ENCODE data around the gene FCF1. TPM values are rescaled to one million over a fixed set of nuclear protein-coding genes. Genes with fewer than 3 reads are reported as not detected.

FCF1 gene
- total RNA-seq, 4 donors from 2014 or later = 25.3 to 32.5 (median 27.3) TPM

DNA sequence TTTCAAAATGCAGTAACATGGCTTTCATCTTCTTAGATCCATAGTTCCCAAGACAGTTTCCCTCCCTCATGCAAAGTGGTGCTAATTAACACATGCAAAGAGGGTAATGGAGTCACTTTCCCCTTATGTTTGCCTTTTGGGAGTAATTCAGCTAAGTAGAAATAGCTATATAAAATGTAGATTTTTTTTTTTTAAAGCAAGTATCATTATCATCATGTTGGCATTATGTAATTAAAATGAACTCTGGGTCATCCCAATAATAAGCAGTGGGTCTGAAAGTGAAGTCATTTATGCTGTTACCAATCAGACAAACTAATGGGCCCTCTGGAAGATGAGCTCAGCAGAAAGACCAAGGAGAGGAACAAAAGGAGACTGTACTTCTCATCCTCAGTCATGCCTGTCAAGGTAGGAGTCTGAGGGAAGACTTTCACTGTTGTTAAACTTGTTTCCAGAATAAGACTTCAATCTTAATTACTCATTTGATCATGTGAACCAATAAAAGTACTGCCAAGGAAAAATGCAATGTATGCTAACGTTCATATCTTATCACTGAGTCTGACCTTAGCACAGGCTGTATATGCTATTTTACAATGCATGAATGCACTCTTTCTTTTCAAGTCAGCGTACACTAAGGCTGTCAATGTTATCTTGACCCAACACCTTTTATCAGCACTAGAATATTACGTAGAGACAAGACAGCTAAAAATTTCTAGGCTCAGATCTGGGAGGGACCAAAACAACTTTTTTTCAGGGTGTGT, 26.8 kb upstream of the FCF1 start:
- Histone ChIP-seq H3K36me3 (peaks cover 54% of the 10 kb centered on the region), H3K4me1 (no peaks in the 10 kb centered on the region), H3K9me3 (no peaks in the 10 kb centered on the region), H3K27me3 (no peaks in the 10 kb centered on the region), H3K4me3 (no peak overlapping the region), H3K27ac (no peak overlapping the region)
- 69% methylated on average over 3 of the region's 3 CpGs for WGBS
- DNase-seq (ENCODE audit: low spot score in 2 of 2) = no peak
- TF ChIP-seq EP300 (IDR thresholded peaks at IDR 0.05) = no peak
- no peak for TF ChIP-seq CTCF (IDR thresholded peaks at IDR 0.05)
- TF ChIP-seq POLR2A (IDR thresholded peaks at IDR 0.05) = no peak
- no peak for TF ChIP-seq POLR2AphosphoS5 (IDR thresholded peaks at IDR 0.05)

DNA sequence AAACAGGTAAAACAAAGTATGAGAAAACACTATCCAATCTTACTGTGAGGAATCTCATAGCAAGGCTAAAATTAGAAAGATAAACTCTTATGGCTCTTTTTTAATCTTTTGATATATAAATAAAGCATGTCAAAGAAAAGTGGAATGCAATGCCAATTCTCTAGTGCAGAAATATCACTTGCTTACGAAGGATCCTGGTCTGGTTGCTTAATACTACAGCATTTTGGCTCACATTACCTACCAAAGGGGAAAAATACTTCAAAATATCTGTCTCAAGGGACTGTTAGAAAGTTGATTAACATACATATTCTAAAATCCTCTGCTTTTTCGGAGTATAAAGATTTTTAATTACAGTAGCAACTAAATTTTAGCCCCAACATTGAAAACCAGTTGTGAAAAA, 21.5 kb upstream of the FCF1 start:
- 88% methylated on average over 2 of the region's 2 CpGs for WGBS
- no peak overlapping the region for H3K27ac ChIP-seq
- H3K27me3 ChIP-seq = no peaks in the 10 kb centered on the region
- no peak for DNase-seq (ENCODE audit: low spot score in 2 of 2)
- H3K9me3 ChIP-seq = no peaks in the 10 kb centered on the region
- peaks cover 35% of the 10 kb centered on the region for H3K36me3 ChIP-seq
- no peak for TF ChIP-seq POLR2AphosphoS5 (IDR thresholded peaks at IDR 0.05)
- no peak for TF ChIP-seq CTCF (IDR thresholded peaks at IDR 0.05)
- no peak for TF ChIP-seq EP300 (IDR thresholded peaks at IDR 0.05)
- TF ChIP-seq POLR2A (IDR thresholded peaks at IDR 0.05) = no peak
- no peak overlapping the region for H3K4me3 ChIP-seq
- no peaks in the 10 kb centered on the region for H3K4me1 ChIP-seq

DNA sequence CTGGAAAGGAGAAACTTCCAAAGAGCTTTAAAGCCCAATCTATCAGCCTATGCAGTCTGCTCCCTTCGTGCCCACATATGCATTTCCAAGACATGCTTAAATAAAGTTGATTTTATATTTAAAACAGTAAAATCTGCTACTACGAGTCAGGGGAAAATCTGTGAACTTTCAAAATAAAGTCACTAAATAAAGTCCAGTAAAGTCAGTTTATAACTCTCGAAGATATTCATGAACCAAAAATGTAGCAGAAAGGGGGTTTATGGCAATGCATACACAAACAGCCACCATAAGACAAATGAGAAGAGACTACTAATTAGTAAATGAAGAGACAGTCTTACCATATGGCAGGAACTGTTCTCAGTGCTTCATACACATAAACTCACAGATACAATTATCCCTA, 19.8 kb upstream of the FCF1 start:
- Histone ChIP-seq H3K9me3 (no peaks in the 10 kb centered on the region), H3K27ac (no peak overlapping the region), H3K4me1 (no peaks in the 10 kb centered on the region), H3K27me3 (no peaks in the 10 kb centered on the region), H3K36me3 (peaks cover 37% of the 10 kb centered on the region), H3K4me3 (no peak overlapping the region)
- no peak for DNase-seq (ENCODE audit: low spot score in 2 of 2)
- TF ChIP-seq EP300 (IDR thresholded peaks at IDR 0.05) = no peak
- no peak for TF ChIP-seq POLR2A (IDR thresholded peaks at IDR 0.05)
- TF ChIP-seq CTCF (IDR thresholded peaks at IDR 0.05) = no peak
- no peak for TF ChIP-seq POLR2AphosphoS5 (IDR thresholded peaks at IDR 0.05)
- WGBS = 95% methylated on average over 3 of the region's 3 CpGs

- Histone ChIP-seq H3K4me3 (no peak overlapping the region), H3K36me3 (peaks cover 25% of the 10 kb centered on the region), H3K4me1 (no peaks in the 10 kb centered on the region), H3K27ac (no peak overlapping the region), H3K27me3 (no peaks in the 10 kb centered on the region), H3K9me3 (no peaks in the 10 kb centered on the region)
- no peak for DNase-seq (ENCODE audit: low spot score in 2 of 2)
- whole genome bisulfite sequencing = 84% methylated on average over 4 of the region's 4 CpGs
- TF ChIP-seq POLR2AphosphoS5 (IDR thresholded peaks at IDR 0.05) (no peak), CTCF (IDR thresholded peaks at IDR 0.05) (no peak), EP300 (IDR thresholded peaks at IDR 0.05) (no peak), POLR2A (IDR thresholded peaks at IDR 0.05) (no peak)
Observed at GRCh38 chr14:74695406-74695805, 17.5 kb upstream of the FCF1 start.

DNA sequence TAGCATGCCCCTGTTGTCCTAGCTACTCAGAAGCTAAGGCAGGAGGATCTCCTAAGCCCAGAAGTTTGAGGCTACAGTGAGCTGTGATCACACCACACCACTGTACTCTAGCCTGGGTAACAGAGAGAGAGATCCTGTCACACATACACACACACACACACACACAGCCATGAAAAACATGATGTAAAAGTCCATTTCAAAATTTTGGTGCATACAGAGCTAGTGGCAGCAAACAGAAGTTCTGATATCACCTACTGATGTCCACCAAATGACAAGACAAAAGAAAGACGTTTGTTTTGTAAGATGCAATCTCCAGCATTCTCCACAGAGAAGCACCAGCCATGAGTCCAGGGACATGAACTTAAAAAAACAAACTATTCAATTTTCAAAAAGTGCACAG, 15.9 kb upstream of the FCF1 start:
- H3K27me3 ChIP-seq = no peaks in the 10 kb centered on the region
- no peak for DNase-seq (ENCODE audit: low spot score in 2 of 2)
- TF ChIP-seq POLR2AphosphoS5 (IDR thresholded peaks at IDR 0.05) = no peak
- TF ChIP-seq EP300 (IDR thresholded peaks at IDR 0.05) = no peak
- no peak for TF ChIP-seq CTCF (IDR thresholded peaks at IDR 0.05)
- TF ChIP-seq POLR2A (IDR thresholded peaks at IDR 0.05) = no peak
- H3K4me3 ChIP-seq = no peak overlapping the region
- H3K4me1 ChIP-seq = no peaks in the 10 kb centered on the region
- peaks cover 12% of the 10 kb centered on the region for H3K36me3 ChIP-seq
- H3K9me3 ChIP-seq = no peaks in the 10 kb centered on the region
- WGBS = 90% methylated on average over 1 of the region's 1 CpG
- H3K27ac ChIP-seq = no peak overlapping the region

Data from suprapubic skin (tissue), 4 donors.